ENCODE data around the gene PDE6C. TPM values are rescaled to one million over a fixed set of nuclear protein-coding genes. Genes with fewer than 3 reads are reported as not detected.

PDE6C gene
- total RNA-seq, 1 experiment from 2014 or later = not detected

DNA sequence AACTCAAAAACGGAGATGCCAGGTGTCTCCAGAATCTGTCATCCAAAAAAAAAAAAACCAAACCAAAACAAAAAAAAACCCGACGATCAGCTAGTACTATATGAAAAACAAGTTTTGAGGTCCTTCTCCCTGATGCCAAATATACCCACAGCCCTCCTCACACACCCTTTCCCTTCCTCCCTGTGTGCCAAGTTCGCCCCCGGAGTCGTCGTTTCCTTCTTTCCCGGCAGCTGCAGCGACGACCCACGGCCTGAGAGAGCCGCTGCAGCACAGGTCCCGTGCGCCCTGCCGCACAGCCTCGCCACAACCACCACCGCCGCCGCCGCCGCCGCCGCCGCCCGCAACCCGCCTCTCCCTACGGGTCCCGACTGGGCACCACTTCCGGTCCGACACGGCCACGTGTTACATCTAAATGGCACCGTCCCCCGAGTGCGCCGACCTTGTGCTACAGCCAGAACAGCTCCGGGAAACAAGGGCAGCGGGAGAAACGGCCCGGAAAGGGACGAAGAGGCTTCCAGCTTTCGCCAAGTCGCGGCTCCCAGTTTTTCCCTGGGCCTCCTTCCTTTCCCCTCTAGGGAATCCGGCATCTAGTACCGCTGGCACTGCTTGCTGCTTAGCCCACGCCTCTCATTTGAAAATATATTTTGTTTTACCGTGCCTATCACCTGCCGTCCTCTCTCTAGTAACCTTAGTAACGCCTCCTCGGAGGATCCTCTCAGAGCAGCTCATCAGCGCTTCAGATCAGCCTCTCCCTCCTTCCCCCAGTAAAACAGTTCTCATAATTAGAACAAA lies 90.1 kb downstream of the PDE6C start, which contains the start of gene FRA10AC1 (continued):
- TF ChIP-seq, protein P1, sequence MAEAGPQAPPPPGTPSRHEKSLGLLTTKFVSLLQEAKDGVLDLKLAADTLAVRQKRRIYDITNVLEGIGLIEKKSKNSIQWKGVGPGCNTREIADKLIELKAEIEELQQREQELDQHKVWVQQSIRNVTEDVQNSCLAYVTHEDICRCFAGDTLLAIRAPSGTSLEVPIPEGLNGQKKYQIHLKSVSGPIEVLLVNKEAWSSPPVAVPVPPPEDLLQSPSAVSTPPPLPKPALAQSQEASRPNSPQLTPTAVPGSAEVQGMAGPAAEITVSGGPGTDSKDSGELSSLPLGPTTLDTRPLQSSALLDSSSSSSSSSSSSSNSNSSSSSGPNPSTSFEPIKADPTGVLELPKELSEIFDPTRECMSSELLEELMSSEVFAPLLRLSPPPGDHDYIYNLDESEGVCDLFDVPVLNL (CRISPR knock-in tag; IDR thresholded peaks at IDR 0.05; ENCODE audit: borderline replicate concordance, low read depth) = no peak
- no peak for TF ChIP-seq TEAD4 (CRISPR knock-in tag; IDR thresholded peaks at IDR 0.05)
- TF ChIP-seq ZNF138 (CRISPR knock-in tag; conservative IDR thresholded peaks at IDR 0.05) = no peak
- peak; percentile 84; the same call in 1 of the 2 replicates for TF ChIP-seq NFE2L1 (CRISPR knock-in tag; IDR thresholded peaks at IDR 0.05)
- TF ChIP-seq, protein P2, sequence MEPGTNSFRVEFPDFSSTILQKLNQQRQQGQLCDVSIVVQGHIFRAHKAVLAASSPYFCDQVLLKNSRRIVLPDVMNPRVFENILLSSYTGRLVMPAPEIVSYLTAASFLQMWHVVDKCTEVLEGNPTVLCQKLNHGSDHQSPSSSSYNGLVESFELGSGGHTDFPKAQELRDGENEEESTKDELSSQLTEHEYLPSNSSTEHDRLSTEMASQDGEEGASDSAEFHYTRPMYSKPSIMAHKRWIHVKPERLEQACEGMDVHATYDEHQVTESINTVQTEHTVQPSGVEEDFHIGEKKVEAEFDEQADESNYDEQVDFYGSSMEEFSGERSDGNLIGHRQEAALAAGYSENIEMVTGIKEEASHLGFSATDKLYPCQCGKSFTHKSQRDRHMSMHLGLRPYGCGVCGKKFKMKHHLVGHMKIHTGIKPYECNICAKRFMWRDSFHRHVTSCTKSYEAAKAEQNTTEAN (CRISPR knock-in tag; IDR thresholded peaks at IDR 0.05) = peak; percentile 82; the same call in 1 of the 2 replicates
- no peak for TF ChIP-seq SOX15 (CRISPR knock-in tag; IDR thresholded peaks at IDR 0.05)
- TF ChIP-seq ZNF416 (CRISPR knock-in tag; IDR thresholded peaks at IDR 0.05) = no peak
- TF ChIP-seq FOXJ3 (CRISPR knock-in tag; IDR thresholded peaks at IDR 0.05; ENCODE audit: borderline replicate concordance) = no peak
- TF ChIP-seq NR1H2 (CRISPR knock-in tag; IDR thresholded peaks at IDR 0.05) = no peak
- TF ChIP-seq, protein P3, sequence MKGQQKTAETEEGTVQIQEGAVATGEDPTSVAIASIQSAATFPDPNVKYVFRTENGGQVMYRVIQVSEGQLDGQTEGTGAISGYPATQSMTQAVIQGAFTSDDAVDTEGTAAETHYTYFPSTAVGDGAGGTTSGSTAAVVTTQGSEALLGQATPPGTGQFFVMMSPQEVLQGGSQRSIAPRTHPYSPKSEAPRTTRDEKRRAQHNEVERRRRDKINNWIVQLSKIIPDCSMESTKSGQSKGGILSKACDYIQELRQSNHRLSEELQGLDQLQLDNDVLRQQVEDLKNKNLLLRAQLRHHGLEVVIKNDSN (CRISPR knock-in tag; IDR thresholded peaks at IDR 0.05) = peak; percentile 80
- no peak for TF ChIP-seq ZNF263 (CRISPR knock-in tag; IDR thresholded peaks at IDR 0.05; ENCODE audit: low read depth)
- peak; percentile 86; the same call in 1 of the 2 replicates for TF ChIP-seq SMAD3 (CRISPR knock-in tag; IDR thresholded peaks at IDR 0.05; ENCODE audit: borderline replicate concordance)
- TF ChIP-seq RORB (CRISPR knock-in tag; IDR thresholded peaks at IDR 0.05) = no peak
- peak; percentile 95 for TF ChIP-seq GABPB1 (CRISPR knock-in tag; IDR thresholded peaks at IDR 0.05)
- TF ChIP-seq, protein P4, sequence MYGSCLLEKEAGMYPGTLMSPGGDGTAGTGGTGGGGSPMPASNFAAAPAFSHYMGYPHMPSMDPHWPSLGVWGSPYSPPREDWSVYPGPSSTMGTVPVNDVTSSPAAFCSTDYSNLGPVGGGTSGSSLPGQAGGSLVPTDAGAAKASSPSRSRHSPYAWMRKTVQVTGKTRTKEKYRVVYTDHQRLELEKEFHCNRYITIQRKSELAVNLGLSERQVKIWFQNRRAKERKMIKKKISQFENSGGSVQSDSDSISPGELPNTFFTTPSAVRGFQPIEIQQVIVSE (CRISPR knock-in tag; IDR thresholded peaks at IDR 0.05; ENCODE audit: borderline replicate concordance) = no peak
- TF ChIP-seq, protein P5, sequence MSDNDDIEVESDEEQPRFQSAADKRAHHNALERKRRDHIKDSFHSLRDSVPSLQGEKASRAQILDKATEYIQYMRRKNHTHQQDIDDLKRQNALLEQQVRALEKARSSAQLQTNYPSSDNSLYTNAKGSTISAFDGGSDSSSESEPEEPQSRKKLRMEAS (CRISPR knock-in tag; IDR thresholded peaks at IDR 0.05) = peak; percentile 85
- TF ChIP-seq, protein P6, sequence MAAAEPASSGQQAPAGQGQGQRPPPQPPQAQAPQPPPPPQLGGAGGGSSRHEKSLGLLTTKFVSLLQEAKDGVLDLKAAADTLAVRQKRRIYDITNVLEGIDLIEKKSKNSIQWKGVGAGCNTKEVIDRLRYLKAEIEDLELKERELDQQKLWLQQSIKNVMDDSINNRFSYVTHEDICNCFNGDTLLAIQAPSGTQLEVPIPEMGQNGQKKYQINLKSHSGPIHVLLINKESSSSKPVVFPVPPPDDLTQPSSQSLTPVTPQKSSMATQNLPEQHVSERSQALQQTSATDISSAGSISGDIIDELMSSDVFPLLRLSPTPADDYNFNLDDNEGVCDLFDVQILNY (CRISPR knock-in tag; IDR thresholded peaks at IDR 0.05) = 0 out of 2 replicates have a peak, but pooled peaks have one; percentile 69
- no peak for TF ChIP-seq RELA (CRISPR knock-in tag; IDR thresholded peaks at IDR 0.05; ENCODE audit: borderline replicate concordance)
- TF ChIP-seq ZNF671 (CRISPR knock-in tag; IDR thresholded peaks at IDR 0.05) = no peak
- TF ChIP-seq ZNF423 (CRISPR knock-in tag; IDR thresholded peaks at IDR 0.05) = no peak
- TF ChIP-seq, protein P7, sequence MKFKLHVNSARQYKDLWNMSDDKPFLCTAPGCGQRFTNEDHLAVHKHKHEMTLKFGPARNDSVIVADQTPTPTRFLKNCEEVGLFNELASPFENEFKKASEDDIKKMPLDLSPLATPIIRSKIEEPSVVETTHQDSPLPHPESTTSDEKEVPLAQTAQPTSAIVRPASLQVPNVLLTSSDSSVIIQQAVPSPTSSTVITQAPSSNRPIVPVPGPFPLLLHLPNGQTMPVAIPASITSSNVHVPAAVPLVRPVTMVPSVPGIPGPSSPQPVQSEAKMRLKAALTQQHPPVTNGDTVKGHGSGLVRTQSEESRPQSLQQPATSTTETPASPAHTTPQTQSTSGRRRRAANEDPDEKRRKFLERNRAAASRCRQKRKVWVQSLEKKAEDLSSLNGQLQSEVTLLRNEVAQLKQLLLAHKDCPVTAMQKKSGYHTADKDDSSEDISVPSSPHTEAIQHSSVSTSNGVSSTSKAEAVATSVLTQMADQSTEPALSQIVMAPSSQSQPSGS (CRISPR knock-in tag; IDR thresholded peaks at IDR 0.05; ENCODE audit: borderline replicate concordance, low read depth) = no peak
- peak; percentile 53; the same call in 1 of the 2 replicates for TF ChIP-seq ELF4 (CRISPR knock-in tag; IDR thresholded peaks at IDR 0.05; ENCODE audit: low read depth)
- TF ChIP-seq, protein P8, sequence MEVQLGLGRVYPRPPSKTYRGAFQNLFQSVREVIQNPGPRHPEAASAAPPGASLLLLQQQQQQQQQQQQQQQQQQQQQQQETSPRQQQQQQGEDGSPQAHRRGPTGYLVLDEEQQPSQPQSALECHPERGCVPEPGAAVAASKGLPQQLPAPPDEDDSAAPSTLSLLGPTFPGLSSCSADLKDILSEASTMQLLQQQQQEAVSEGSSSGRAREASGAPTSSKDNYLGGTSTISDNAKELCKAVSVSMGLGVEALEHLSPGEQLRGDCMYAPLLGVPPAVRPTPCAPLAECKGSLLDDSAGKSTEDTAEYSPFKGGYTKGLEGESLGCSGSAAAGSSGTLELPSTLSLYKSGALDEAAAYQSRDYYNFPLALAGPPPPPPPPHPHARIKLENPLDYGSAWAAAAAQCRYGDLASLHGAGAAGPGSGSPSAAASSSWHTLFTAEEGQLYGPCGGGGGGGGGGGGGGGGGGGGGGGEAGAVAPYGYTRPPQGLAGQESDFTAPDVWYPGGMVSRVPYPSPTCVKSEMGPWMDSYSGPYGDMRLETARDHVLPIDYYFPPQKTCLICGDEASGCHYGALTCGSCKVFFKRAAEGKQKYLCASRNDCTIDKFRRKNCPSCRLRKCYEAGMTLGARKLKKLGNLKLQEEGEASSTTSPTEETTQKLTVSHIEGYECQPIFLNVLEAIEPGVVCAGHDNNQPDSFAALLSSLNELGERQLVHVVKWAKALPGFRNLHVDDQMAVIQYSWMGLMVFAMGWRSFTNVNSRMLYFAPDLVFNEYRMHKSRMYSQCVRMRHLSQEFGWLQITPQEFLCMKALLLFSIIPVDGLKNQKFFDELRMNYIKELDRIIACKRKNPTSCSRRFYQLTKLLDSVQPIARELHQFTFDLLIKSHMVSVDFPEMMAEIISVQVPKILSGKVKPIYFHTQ (CRISPR knock-in tag; IDR thresholded peaks at IDR 0.05) = no peak
- no peak for TF ChIP-seq PRRX2 (CRISPR knock-in tag; IDR thresholded peaks at IDR 0.05)
- no peak for TF ChIP-seq GRHL2 (CRISPR knock-in tag; IDR thresholded peaks at IDR 0.05; ENCODE audit: insufficient replicate concordance, severe bottlenecking)
- TF ChIP-seq, protein P9, sequence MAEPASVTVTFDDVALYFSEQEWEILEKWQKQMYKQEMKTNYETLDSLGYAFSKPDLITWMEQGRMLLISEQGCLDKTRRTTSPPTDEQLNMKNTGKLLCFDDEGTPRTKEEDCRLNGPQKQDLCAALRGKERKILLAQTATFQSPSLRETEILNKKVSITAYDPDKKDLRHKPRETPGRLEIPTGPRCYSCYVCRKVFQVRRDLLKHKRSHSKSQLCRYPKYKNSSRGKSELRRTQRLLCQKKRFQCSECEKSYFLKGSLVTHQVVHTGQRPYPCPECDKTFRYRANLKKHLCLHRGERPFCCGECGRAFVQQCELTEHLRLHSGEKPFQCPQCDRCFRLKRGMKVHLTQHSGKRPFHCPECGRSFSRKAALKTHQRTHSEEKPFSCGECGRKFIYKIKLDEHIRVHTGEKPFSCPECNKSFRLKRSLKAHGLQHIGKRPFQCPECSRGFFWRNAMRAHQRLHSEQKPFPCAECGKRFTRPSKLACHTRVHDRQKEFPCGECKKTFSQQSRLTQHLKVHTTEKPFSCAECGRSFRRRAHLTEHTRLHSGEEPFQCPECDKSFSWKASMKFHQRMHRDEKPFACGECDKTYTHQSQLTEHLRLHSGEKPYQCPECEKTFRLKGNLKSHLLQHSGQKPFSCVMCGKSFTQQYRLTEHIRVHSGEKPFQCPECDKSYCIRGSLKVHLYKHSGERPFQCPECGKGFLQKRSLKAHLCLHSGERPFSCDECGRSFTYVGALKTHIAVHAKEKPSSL (CRISPR knock-in tag; conservative IDR thresholded peaks at IDR 0.05) = no peak
- 0 out of 2 replicates have a peak, but pooled peaks have one; percentile 22 for TF ChIP-seq ZNF317 (CRISPR knock-in tag; IDR thresholded peaks at IDR 0.05; ENCODE audit: borderline replicate concordance, low read depth)
